Superior temporal gyrus (tissue), 1 donor: ENCODE measurements around the gene BANP.
"Not testable (repeated sequence)": the region's sequence is repeated elsewhere in the genome, so short reads cannot be mapped to it uniquely, and the experiment has no call there.

Experiments used
- DNase-seq: peaks from one replicate; pipeline ENCODE4 v3.0.0-alpha.2; 2016; ENCODE audit errors: extremely low spot score

The BANP gene

GRCh38 chr16:88028177-88028930 is 77.1 kb downstream of the BANP start:
- not testable (repeated sequence) for DNase-seq

DNA sequence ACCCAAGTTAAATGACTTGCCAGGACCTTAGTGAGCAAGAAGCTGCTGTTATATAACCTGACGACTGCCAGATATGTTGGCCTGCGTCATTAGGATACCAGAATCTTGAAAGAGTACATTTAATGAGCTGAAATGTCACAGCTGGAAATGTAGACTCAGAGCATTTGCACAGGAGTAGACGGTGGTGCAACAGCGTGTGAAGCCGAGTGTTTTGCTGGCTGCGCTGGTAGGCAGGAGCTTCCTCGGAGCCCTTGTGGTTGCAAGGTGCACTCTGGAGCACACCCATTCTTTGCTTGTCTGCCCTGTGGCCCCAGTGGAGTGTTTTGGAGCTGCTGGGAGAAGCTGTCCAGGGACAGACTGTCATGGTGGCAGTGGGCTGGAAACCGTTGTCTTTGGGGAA is 79.3 kb downstream of the BANP start:
- DNase-seq, result no peak

DNA sequence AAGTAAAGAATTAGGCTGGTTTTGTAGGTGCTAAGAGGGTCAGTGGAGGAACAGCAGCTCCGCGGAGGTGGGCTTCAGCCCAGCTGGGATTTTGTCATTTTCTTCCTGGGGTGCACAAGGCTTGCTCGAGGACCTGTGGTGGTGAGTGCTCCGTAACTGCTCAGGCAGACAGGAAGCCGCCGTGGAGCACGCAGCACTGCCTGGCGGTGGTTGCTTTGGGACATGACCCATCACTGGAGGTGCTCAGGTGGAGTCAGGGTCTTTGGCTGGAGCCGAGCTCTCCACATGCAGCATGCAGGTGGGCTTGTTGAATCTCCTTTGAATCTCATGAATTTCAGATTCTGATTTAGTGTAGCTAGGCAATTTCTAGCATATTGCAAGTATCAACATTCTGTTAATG is 79.7 kb downstream of the BANP start:
- not testable (repeated sequence) for DNase-seq

DNA sequence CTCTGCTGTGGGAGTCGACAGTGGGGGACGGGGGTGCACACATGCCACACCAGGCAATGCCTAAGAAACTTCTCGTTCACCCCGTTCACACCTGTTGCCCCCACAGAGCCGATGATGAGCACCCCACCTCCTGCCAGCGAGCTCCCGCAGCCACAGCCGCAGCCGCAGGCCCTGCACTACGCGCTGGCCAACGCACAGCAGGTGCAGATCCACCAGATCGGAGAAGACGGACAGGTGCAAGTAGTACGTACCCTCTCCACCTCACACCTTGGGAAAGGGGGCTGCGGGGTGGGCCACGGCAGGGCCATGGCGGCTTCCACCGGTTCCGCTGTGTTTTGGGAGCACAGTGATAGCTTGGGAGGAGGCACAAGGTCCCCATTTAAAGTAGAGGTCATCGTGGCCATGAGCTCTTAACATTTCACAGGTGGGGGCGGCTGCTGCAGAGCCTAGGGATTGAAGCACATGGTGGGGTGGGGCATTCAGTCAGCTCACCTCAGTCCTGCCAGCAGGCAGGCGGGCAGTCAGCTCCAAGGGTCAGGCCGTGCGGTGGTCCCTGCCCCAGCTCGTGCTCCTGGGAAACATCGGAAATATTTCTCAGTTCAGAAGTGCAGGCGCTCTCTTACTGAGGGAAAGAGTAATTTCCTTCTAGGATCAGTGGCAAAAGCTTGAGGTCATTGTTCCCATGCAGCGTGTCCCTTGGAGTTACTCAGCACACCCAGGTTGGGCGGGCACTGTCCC is 81.9 kb downstream of the BANP start:
- not testable (repeated sequence) for DNase-seq

- no peak for DNase-seq
Measured at GRCh38 chr16:88034770-88035169, 83.5 kb downstream of the BANP start.

DNA sequence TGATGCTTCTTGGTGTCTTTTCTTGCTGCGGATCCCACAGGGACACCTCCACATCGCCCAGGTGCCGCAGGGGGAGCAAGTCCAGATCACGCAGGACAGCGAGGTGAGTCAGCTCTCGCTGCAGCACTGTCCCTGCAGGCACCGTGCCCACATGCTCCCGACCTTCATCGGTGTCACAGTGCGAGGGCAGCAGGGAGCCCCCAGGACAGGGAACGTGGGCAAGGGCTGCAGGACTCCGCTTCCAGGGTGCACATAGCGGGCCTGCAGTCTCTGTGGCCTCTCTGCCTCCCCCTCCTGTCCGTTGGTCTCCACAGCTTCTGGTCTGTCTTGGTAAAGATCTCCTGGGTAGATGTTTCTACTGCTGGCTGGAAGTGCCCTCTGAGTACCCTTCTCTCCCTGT is 84.1 kb downstream of the BANP start:
- no peak for DNase-seq

- not testable (repeated sequence) for DNase-seq
Measured at GRCh38 chr16:88035884-88036639, 84.8 kb downstream of the BANP start.

- DNase-seq, result not testable (repeated sequence)
Measured at GRCh38 chr16:88036640-88036996, 85.4 kb downstream of the BANP start.

- not testable (repeated sequence) for DNase-seq
Measured at GRCh38 chr16:88037359-88037758, 86.1 kb downstream of the BANP start.

DNA sequence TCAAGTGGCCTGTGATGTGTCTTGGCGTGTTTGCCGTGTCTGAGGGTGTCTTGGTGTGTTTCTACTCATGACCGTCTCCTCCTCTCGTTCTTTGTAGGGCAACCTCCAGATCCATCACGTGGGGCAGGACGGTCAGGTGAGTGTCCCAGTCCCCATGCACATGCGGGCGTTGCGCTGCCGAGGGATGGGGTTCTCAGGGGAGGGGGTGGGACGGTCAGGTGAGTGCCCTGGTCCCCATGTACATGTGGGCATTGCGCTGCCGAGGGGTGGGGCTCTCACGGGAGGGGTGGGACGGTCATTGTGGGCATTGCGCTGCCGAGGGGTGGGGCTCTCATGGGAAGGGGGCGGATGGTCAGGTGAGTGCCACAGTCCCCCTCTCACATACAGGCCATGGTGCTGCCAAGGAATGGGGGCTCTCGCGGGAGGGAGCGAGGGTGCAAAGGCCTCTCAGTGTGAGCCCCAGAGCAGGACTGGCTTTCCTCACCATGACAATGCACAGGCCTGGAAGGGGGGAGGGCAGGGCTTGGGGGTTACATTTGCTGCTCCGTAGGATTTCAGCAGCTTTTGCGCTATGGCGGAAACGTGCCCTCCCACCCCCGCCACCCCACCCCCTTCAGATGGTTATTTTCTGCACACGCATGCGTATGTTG is 86.8 kb downstream of the BANP start:
- not testable (repeated sequence) for DNase-seq

DNA sequence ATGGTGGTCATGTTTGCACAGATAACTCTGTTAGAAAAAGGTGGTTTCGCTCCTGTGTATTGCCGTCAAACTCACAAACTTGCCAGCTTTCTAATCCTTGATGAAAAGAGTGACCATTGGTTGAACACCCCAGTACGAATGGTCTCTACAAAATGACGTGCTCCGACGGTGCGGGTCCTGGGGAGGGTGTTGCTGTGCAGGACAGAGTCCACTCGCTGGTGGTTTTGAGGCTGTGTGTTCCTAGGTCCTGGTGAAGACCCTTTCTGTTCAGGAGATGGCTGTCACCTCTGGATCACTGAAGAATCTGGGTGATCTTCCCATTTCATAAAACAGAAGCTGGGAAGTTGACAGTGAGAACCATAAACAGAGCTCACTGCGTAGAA is 87.3 kb downstream of the BANP start:
- DNase-seq, result not testable (repeated sequence)

- DNase-seq, result no peak
Measured at GRCh38 chr16:88039591-88039990, 88.4 kb downstream of the BANP start.

GRCh38 chr16:88040196-88040876 is 89.1 kb downstream of the BANP start:
- DNase-seq, result not testable (repeated sequence)

GRCh38 chr16:88040877-88041244 is 89.6 kb downstream of the BANP start:
- not testable (repeated sequence) for DNase-seq

DNA sequence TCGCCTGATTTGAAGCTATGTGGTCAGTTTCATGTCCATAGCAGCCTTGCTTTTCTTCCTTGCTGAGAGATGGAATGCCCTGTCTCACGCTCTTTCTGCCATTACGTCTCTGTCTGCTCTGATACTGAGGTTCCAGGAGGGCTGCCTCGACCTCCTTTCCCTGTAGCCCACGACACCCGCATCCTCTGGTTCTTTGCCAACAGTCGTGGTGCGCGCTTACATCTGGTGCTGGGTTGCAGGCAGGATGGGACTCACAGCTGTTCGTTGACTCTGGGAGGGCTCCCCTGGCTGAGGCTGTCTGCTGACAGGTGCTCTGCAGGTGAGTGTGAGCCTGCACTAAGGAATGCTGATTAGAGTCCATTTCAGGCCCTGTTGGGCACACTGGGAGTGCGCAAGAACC is 90.3 kb downstream of the BANP start:
- not testable (repeated sequence) for DNase-seq

- DNase-seq, result not testable (repeated sequence)
Measured at GRCh38 chr16:88041986-88042562, 90.8 kb downstream of the BANP start.

DNA sequence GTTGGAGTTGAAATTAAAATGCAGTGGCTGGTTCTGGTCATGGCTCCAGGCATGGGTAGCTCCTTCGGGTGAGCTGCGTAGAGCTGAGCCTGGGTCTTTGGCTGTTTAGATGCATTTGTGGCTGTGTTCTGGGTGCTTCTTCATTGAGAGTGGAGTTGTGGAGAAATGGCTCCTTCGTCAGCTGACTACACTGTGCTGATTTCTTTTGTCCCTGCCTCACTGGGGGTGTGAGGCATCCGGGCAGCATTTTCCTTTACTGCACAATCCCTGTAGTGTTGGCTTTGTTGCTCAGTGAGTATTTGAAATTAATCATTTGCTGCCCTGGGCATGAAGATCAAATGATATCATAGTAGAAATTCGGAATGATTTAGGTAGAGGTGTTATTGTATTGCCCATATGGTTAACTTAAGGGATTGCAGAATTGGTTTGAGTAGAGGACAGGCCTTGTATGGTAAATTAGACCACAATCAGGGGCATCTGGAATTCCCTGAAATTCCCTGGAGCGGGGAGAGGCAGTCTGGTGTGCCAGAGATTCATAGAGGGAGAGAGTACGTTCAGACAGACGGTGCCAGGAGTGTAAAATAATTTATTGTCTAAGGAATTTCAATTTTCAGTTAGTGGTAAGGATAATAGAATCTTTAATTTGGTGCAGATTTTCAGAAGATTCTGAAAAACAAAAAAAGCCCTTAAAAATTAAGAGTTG is 92.1 kb downstream of the BANP start:
- not testable (repeated sequence) for DNase-seq

- not testable (repeated sequence) for DNase-seq
Measured at GRCh38 chr16:88044121-88044581, 92.9 kb downstream of the BANP start.

DNA sequence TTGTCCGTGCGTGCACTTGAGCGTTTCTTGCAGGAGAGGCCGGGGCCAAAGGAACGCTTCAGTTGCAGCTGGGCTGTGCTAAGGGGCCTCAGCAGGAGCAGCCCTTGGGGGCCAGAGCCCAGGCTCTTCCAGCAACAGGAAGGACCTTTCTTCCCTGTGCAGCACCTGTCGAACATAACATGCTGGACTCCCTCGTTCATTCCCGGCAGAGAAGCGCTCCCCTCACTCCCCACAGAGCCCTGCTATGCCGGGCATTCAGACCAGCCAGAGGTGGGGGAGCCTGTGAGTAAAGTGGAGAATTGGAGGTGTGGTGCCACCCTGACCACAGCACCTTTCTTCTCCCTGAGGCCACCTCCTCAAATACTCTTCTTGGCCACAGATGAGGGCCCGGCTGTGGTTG is 94.1 kb downstream of the BANP start:
- not testable (repeated sequence) for DNase-seq

- no peak for DNase-seq
Measured at GRCh38 chr16:88045820-88046303, 94.6 kb downstream of the BANP start.
